ENCODE data around the gene EMD. TPM values are rescaled to one million over a fixed set of nuclear protein-coding genes. Genes with fewer than 3 reads are reported as not detected.

The EMD gene
- total and polyA plus RNA-seq, 2 donors (not counting 1 experiment from before 2014, with no cell fraction given): 26.4 to 72.1 TPM

- no peak for DNase-seq (ENCODE audit: low read depth in 2 of 2)
- Histone ChIP-seq H3K9me3 (ENCODE audit: control insufficient read depth, insufficient read depth, low read depth, low read length) (no peaks in the 10 kb centered on the region), H3K9ac (ENCODE audit: insufficient read depth, low read length) (no peak overlapping the region), H3K27me3 (ENCODE audit: control insufficient read depth, insufficient read depth, low read length) (no peaks in the 10 kb centered on the region), H3K27ac (ENCODE audit: insufficient read depth, low read length) (no peak overlapping the region), H3K4me1 (ENCODE audit: control insufficient read depth, extremely low read depth, insufficient read depth, low read length) (no peaks in the 10 kb centered on the region), H3K36me3 (ENCODE audit: control insufficient read depth, insufficient read depth, low read length) (peaks cover 53% of the 10 kb centered on the region), H3K4me2 (ENCODE audit: extremely low read depth, insufficient read depth, low read length) (no peak overlapping the region), H2AFZ (ENCODE audit: low read length) (no peak overlapping the region), H3K79me2 (ENCODE audit: control insufficient read depth, insufficient read depth, low read length) (peaks cover 9% of the 10 kb centered on the region), H3K4me3 (replicated peaks in 1 of 4; ENCODE audit: control extremely low read depth in 1 of 4, insufficient read depth in 1 of 4, low read depth in 3 of 4, low read length in 4 of 4) (no peak overlapping the region), H4K20me1 (ENCODE audit: control insufficient read depth, extremely low read depth, insufficient read depth, low read length) (no peaks in the 10 kb centered on the region)
- TF ChIP-seq EZH2 (IDR thresholded peaks at IDR 0.05; ENCODE audit: low read length, missing control alignments): no peak
- no peak for TF ChIP-seq CTCF (conservative IDR thresholded peaks at IDR 0.05 in 1 of 2, IDR thresholded peaks at IDR 0.05 in 1 of 2; ENCODE audit: low read depth in 1 of 2, low read length in 2 of 2)
These were observed 29.1 kb upstream of the EMD start for GRCh38 chrX:154349979-154350378.

GRCh38 chrX:154350429-154351182 is 28.5 kb upstream of the EMD start:
- H3K4me1 ChIP-seq (ENCODE audit: control insufficient read depth, extremely low read depth, insufficient read depth, low read length): no peaks in the 10 kb centered on the region
- TF ChIP-seq EZH2 (IDR thresholded peaks at IDR 0.05; ENCODE audit: low read length, missing control alignments) (no peak), CTCF (conservative IDR thresholded peaks at IDR 0.05 in 1 of 2, IDR thresholded peaks at IDR 0.05 in 1 of 2; ENCODE audit: low read depth in 1 of 2, low read length in 2 of 2) (no peak)
- H4K20me1 ChIP-seq (ENCODE audit: control insufficient read depth, extremely low read depth, insufficient read depth, low read length): no peaks in the 10 kb centered on the region
- H3K4me3 ChIP-seq (replicated peaks in 1 of 4; ENCODE audit: control extremely low read depth in 1 of 4, insufficient read depth in 1 of 4, low read depth in 3 of 4, low read length in 4 of 4): no peak overlapping the region
- H3K4me2 ChIP-seq (ENCODE audit: extremely low read depth, insufficient read depth, low read length): no peak overlapping the region
- H3K79me2 ChIP-seq (ENCODE audit: control insufficient read depth, insufficient read depth, low read length): peaks cover 11% of the 10 kb centered on the region
- H3K36me3 ChIP-seq (ENCODE audit: control insufficient read depth, insufficient read depth, low read length): peaks cover 58% of the 10 kb centered on the region
- H3K27ac ChIP-seq (ENCODE audit: insufficient read depth, low read length): no peak overlapping the region
- H3K27me3 ChIP-seq (ENCODE audit: control insufficient read depth, insufficient read depth, low read length): no peaks in the 10 kb centered on the region
- no peak overlapping the region for H2AFZ ChIP-seq (ENCODE audit: low read length)
- H3K9ac ChIP-seq (ENCODE audit: insufficient read depth, low read length): no peak overlapping the region
- no peaks in the 10 kb centered on the region for H3K9me3 ChIP-seq (ENCODE audit: control insufficient read depth, insufficient read depth, low read depth, low read length)
- DNase-seq (ENCODE audit: low read depth in 2 of 2): no peak

- no peak for DNase-seq (ENCODE audit: low read depth in 2 of 2)
- no peak overlapping the region for H3K27ac ChIP-seq (ENCODE audit: insufficient read depth, low read length)
- H3K79me2 ChIP-seq (ENCODE audit: control insufficient read depth, insufficient read depth, low read length): peaks cover 17% of the 10 kb centered on the region
- H3K4me2 ChIP-seq (ENCODE audit: extremely low read depth, insufficient read depth, low read length): no peak overlapping the region
- no peaks in the 10 kb centered on the region for H3K27me3 ChIP-seq (ENCODE audit: control insufficient read depth, insufficient read depth, low read length)
- H3K9ac ChIP-seq (ENCODE audit: insufficient read depth, low read length): no peak overlapping the region
- H3K9me3 ChIP-seq (ENCODE audit: control insufficient read depth, insufficient read depth, low read depth, low read length): no peaks in the 10 kb centered on the region
- H3K4me1 ChIP-seq (ENCODE audit: control insufficient read depth, extremely low read depth, insufficient read depth, low read length): no peaks in the 10 kb centered on the region
- no peaks in the 10 kb centered on the region for H4K20me1 ChIP-seq (ENCODE audit: control insufficient read depth, extremely low read depth, insufficient read depth, low read length)
- peaks cover 63% of the 10 kb centered on the region for H3K36me3 ChIP-seq (ENCODE audit: control insufficient read depth, insufficient read depth, low read length)
- H2AFZ ChIP-seq (ENCODE audit: low read length): no peak overlapping the region
- no peak for TF ChIP-seq EZH2 (IDR thresholded peaks at IDR 0.05; ENCODE audit: low read length, missing control alignments)
- TF ChIP-seq CTCF (conservative IDR thresholded peaks at IDR 0.05 in 1 of 2, IDR thresholded peaks at IDR 0.05 in 1 of 2; ENCODE audit: low read depth in 1 of 2, low read length in 2 of 2): no peak
- no peak overlapping the region for H3K4me3 ChIP-seq (replicated peaks in 1 of 4; ENCODE audit: control extremely low read depth in 1 of 4, insufficient read depth in 1 of 4, low read depth in 3 of 4, low read length in 4 of 4)
These were observed 27.7 kb upstream of the EMD start for GRCh38 chrX:154351183-154352011.

Data from fibroblast of lung (primary cell).